GM13976 (cell line): ENCODE data around the gene PRR33.

Source experiments
- DNase-seq: peaks from one replicate; pipeline ENCODE4 v3.0.0; 2012; ENCODE audit warnings: low spot score
- CTCF ChIP-seq: IDR thresholded peaks from 2 replicates; pipeline ENCODE4 v1.5.1; 2012; ENCODE audit warnings: borderline replicate concordance, mild to moderate bottlenecking; ENCODE audit not compliant: insufficient read depth; ENCODE audit errors: extremely low read depth, missing control alignments, control extremely low read depth
- in situ Hi-C: fragments of 300-500 bp; cut with MboI; formaldehyde crosslinking; loops from one replicate; pipeline ENCODE4 v1.12.0; 2022; ENCODE audit warnings: low sequenced_read_pairs, mixed read lengths, inconsistent platforms; ENCODE audit not compliant: unreplicated experiment

PRR33 gene

DNA sequence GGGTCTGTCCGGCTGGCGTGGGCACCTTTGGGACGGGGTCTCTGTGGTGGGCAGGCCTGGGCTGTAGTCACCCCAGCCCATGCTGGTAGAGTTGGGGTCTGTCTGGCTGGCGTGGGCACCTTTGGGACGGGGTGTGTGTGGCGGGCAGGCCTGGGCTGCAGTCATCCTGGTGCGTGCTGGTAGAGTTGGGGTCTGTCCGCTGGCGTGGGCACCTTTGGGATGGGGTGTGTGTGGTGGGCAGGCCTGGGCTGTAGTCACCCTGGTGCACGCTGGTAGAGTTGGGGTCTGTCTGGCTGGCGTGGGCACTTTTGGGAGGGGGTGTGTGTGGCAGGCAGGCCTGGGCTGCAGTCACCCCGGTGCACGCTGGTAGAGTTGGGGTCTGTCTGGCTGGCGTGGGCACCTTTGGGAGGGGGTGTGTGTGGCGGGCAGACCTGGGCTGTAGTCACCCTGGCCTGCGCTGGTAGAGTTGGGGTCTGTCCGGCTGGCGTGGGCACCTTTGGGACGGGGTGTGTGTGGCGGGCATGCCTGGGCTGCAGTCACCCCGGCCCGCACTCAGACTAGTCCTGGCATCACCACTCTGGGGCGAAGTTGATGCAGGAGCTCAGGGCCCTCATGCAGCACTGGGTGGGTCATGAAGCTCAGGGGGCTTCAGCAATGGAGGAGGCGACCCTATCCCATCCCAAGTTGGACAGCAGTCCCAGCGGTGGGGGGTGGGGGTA, 19.3 kb downstream of the PRR33 start:
- TF ChIP-seq CTCF = no peak
- DNase-seq = no peak
- in situ Hi-C loops = no loop called here

DNA sequence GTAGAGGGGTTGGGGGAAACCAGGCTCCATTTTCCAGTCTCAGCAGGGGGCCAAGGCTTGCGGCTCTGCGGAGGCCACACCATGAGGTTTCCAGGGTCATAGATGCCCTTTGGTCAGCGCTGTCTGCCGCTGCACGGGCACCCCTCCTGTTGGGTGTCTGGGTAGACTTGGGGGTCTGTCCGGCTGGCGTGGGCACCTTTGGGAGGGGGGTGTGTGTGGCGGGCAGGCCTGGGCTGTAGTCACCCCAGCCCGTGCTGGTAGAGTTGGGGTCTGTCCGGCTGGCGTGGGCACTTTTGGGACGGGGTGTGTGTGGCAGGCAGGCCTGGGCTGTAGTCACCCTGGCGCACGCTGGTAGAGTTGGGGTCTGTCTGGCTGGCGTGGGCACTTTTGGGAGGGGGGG, 20.2 kb downstream of the PRR33 start:
- in situ Hi-C loops = no loop called here
- no peak for DNase-seq
- no peak for TF ChIP-seq CTCF

DNA sequence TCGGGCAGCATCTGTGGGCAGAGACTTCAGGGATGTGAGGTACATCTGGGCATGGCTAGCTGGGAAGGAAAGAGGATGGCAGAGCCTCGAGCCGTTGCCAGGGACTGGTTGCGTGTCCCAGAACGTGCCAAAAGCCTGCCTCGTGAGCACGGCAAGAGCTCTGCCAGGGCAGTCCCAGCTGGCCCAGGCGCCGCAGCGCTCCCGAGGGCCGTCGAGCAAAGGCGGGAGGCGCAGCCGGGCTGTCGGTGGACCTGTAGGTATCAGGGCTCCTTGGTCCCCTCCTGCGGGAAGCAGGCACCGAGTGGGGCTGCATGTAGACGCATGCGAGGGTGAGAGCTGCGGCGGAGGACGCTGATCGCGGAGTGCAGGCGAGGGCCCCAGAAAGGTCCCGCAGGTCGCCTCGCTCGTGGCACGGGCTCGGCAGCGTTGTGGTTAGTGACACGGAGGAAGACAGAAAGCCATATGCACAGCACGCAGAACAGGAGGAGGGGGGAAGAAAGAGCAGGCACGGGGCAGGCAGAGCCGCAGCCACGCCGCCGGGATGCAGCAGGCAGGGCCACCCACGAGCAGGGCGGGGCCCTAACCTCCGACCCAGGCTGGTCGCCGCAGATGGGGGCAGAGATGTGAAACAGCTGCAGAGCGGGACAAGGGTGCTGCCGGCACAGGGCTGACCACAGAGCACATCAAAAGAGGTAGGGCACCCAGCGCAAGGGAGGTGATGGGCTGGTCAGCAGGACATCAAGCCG, 20.8 kb downstream of the PRR33 start:
- in situ Hi-C loops = no loop called here
- DNase-seq = no peak
- no peak for TF ChIP-seq CTCF

- no peak for TF ChIP-seq CTCF
- in situ Hi-C loops = no loop called here
- DNase-seq = no peak
Observed at GRCh38 chr11:1870326-1870696, 21.4 kb downstream of the PRR33 start.

- DNase-seq = no peak
- in situ Hi-C loops = no loop called here
- no peak for TF ChIP-seq CTCF
Observed at GRCh38 chr11:1869427-1870325, 22.0 kb downstream of the PRR33 start.

DNA sequence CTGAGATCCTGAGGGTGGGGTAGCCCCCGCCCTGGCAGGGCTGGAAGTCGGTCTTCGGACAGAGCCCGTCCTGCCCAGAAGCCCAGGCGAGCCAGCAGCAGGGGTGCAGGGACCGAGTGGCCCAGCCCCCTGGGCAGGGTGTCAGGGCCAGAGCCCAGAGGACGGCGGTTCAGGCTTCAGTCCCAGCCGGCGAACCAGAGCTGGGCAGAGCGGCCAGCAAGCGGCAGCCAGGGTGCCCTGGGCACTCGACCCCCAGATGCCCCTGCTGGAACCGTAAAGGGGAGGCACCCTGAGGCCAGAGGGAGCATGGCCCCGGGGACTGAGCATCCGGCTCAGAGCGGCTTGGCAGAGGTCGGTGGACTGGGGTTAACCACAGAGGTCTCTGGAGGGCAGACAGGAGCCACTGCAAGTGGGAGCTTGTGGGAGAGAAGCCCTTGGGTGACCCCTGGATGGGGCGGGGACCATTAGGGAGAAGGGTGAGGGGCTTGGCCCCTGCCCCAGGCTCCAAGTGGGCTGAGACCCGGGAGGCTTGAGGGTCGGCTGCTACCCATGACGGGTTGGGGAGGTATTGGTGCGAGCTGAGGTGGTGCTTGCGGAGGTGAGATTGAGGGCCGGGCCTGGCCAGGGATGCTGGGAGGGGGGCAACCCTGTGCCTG, 22.9 kb downstream of the PRR33 start:
- TF ChIP-seq CTCF = no peak
- in situ Hi-C loops = no loop called here
- no peak for DNase-seq
